Cardiac muscle cell (in vitro differentiated cells and primary cell): ENCODE data around the gene CATSPERD. TPM values are rescaled to one million over a fixed set of nuclear protein-coding genes. Genes with fewer than 3 reads are reported as not detected.
A peak's percentile ranks its signal among the peaks of the same experiment; 100 is the strongest.
"Not testable (repeated sequence)": the region's sequence is repeated elsewhere in the genome, so short reads cannot be mapped to it uniquely, and the experiment has no call there.

Source experiments
- DNase-seq, 2 donors: peaks; one replicate each; pipeline versions ENCODE4 v3.0.0 to v3.0.0-alpha.2; 2010 to 2017; ENCODE audit warnings: low read depth in 1 of 2, low spot score in 1 of 2
- H3K27ac ChIP-seq: fragments of 200-600 bp; sonication (generic); 2 replicates; pipeline ENCODE4 v1.5.1; 2016
- H3K27me3 ChIP-seq: fragments of 200-600 bp; sonication (generic); 2 replicates; pipeline ENCODE4 v1.6.0; 2016; ENCODE audit warnings: control low read depth
- H3K36me3 ChIP-seq: fragments of 200-600 bp; sonication (generic); 2 replicates; pipeline ENCODE4 v1.5.1; 2016; ENCODE audit warnings: control low read depth
- H3K4me1 ChIP-seq: fragments of 200-600 bp; sonication (generic); 2 replicates; pipeline ENCODE4 v1.8.1; 2017; ENCODE audit warnings: low read depth, mild to moderate bottlenecking, mixed run types
- H3K4me3 ChIP-seq: fragments of 200-600 bp; sonication (generic); 2 replicates; pipeline ENCODE4 v1.5.1; 2016; ENCODE audit warnings: mild to moderate bottlenecking
- H3K9me3 ChIP-seq: fragments of 200-600 bp; sonication (generic); 2 replicates; pipeline ENCODE4 v1.5.1; 2017; ENCODE audit warnings: low read depth, mild to moderate bottlenecking, control low read depth
- polyA plus RNA-seq: library from polyadenylated mRNA; unstranded; fragments of >200 nt; fragmentation: Nextera tagmentation; extraction: Ambion mirVana; gene quantifications from 2 replicates; pipeline ENCODE4 v1.2.1, GENCODE V29; 2016
- total RNA-seq: library from RNA; depleted of rRNA; stranded (reverse); fragments of >200 nt; gene quantifications from 2 replicates; pipeline ENCODE4 v1.2.3, GENCODE V29; 2016
- TF ChIP-seq, protein P1 (sequence below): IDR thresholded peaks from 2 replicates; pipeline ENCODE4 v1.5.1; 2012; ENCODE audit warnings: low read depth, mild to moderate bottlenecking, low read length

The CATSPERD gene
- total and polyA plus RNA-seq, 2 experiments from 2014 or later, result not detected

DNA sequence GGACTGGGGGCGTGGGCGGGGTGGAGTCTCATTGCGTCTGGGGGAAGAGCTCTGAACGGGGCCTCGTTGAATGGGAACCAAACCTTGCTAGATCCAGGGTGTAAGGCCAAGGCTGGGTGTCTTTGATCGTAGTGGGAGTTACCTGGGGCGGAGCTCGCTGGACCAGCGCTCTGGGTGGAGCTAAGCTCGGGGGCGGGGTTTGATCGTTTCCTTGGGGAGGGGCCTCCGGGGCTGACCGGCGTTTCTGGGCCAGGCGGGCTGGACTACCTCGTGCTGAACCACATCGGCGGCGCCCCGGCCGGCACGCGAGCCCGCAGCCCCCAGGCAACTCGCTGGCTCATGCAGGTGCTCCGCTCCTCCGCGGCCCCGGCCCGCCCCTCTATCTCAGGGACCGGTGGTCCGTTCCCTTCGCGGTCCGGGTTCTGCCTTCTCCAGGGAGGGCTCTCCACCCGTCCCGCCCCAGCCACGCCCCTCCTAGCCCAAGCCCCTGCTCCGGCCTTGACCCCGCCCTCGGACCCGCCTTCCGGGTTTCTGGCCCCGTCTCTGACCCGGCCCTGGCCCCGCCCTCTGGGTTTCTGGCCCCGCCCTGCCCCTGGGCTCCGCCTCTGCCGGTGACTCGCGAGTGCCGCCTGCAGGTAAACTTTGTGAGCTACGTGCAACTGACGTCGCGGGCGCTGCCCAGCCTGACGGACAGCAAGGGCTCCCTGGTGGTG, 33.6 kb upstream of the CATSPERD start:
- peak overlapping the region; percentile 53 for H3K4me3 ChIP-seq
- H3K27ac ChIP-seq, result peak overlapping the region; percentile 19
- TF ChIP-seq, protein P1, sequence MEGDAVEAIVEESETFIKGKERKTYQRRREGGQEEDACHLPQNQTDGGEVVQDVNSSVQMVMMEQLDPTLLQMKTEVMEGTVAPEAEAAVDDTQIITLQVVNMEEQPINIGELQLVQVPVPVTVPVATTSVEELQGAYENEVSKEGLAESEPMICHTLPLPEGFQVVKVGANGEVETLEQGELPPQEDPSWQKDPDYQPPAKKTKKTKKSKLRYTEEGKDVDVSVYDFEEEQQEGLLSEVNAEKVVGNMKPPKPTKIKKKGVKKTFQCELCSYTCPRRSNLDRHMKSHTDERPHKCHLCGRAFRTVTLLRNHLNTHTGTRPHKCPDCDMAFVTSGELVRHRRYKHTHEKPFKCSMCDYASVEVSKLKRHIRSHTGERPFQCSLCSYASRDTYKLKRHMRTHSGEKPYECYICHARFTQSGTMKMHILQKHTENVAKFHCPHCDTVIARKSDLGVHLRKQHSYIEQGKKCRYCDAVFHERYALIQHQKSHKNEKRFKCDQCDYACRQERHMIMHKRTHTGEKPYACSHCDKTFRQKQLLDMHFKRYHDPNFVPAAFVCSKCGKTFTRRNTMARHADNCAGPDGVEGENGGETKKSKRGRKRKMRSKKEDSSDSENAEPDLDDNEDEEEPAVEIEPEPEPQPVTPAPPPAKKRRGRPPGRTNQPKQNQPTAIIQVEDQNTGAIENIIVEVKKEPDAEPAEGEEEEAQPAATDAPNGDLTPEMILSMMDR, result peak; percentile 80
- H3K36me3 ChIP-seq, result peaks cover 5% of the 10 kb centered on the region
- H3K27me3 ChIP-seq, result no peaks in the 10 kb centered on the region
- H3K9me3 ChIP-seq, result no peaks in the 10 kb centered on the region
- no peaks in the 10 kb centered on the region for H3K4me1 ChIP-seq
- DNase-seq, result peak; percentile 96 to 98

- Histone ChIP-seq H3K36me3 (peaks cover 12% of the 10 kb centered on the region), H3K4me3 (no peak overlapping the region), H3K27ac (no peak overlapping the region), H3K4me1 (no peaks in the 10 kb centered on the region), H3K27me3 (no peaks in the 10 kb centered on the region), H3K9me3 (no peaks in the 10 kb centered on the region)
- TF ChIP-seq, protein P1, result no peak
- no peak for DNase-seq
These were observed 32.9 kb upstream of the CATSPERD start for GRCh38 chr19:5687360-5688198.

- H3K4me1 ChIP-seq, result not testable (repeated sequence)
- H3K36me3 ChIP-seq, result peaks cover 20% of the 10 kb centered on the region
These were observed 32.1 kb upstream of the CATSPERD start for GRCh38 chr19:5688262-5688881.

GRCh38 chr19:5690125-5690954, 30.1 kb upstream of the CATSPERD start, which contains the start of gene RPL36:
Gene RPL36 (plus strand): TSS chr19:5690295. CDS start chr19:5690508, 213 bp downstream.
- peak within 1 kb of the TSS; percentile 90 for H3K27ac ChIP-seq
- H3K4me3 ChIP-seq, result peak within 1 kb of the TSS; percentile 69
- H3K36me3 ChIP-seq, result peaks cover 26% of the 10 kb centered on the region
- no peaks in the 10 kb centered on the region for H3K27me3 ChIP-seq
- H3K4me1 ChIP-seq, result no peaks in the 10 kb centered on the region
- TF ChIP-seq, protein P1, result peak; percentile 94
- no peaks in the 10 kb centered on the region for H3K9me3 ChIP-seq
- peak; percentile 98 for DNase-seq

More at GRCh38 chr19:5688262-5688881, 32.1 kb upstream of the CATSPERD start:
- not testable (repeated sequence) for H3K27ac ChIP-seq, H3K9me3 ChIP-seq, H3K4me3 ChIP-seq, DNase-seq, H3K27me3 ChIP-seq

DNA sequence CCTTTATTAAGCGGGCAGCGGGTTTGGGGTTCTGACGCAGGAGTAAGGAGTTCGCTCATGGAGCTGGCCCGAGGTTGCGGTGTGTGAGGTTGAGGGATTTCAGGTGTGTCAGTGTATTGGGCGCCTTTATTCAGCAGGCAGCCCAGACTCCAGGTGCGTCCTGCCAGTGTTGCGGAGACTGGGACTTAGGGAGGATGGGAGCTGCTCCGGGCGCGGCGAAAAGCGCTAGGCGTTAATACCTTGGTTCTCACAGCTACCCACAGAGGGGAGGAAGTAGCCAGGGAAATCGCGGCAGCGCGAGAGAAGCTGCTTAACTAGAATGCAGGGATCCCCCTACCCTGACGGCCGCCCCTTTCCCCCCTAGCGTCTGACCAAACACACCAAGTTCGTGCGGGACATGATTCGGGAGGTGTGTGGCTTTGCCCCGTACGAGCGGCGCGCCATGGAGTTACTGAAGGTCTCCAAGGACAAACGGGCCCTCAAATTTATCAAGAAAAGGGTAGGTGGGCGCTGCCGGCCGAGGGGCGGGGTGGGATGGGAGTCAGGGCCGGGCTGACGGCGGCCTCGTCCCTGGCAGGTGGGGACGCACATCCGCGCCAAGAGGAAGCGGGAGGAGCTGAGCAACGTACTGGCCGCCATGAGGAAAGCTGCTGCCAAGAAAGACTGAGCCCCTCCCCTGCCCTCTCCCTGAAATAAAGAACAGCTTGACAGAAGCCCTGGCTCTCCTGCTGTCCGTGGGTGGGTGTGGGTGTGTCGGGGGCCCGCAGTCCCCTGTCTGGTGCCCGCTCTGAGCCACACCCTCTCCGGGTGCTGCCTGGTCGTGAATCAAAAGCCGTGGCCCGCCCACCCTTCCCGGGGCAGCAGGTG, 29.2 kb upstream of the CATSPERD start:
- Histone ChIP-seq H3K27ac (peak overlapping the region; percentile 90), H3K4me3 (peak overlapping the region; percentile 69), H3K9me3 (no peaks in the 10 kb centered on the region), H3K27me3 (no peaks in the 10 kb centered on the region), H3K36me3 (peaks cover 29% of the 10 kb centered on the region), H3K4me1 (no peaks in the 10 kb centered on the region)
- DNase-seq, result peak in 1 of 2 donors; percentile 73
- TF ChIP-seq, protein P1, result no peak
